Heart left ventricle (tissue), 16 donors: ENCODE results near the gene TMEM204. TPM values are rescaled to one million over a fixed set of nuclear protein-coding genes. Genes with fewer than 3 reads are reported as not detected.

Source experiments
- ATAC-seq, 4 donors: fragments of 200-7000 bp; cut with Tn5 transposase; one replicate each; pipeline ENCODE4 v1.9.1; 2020 to 2022; ENCODE audit warnings: moderate library complexity in 4 of 4, mild to moderate bottlenecking in 3 of 4, moderate number of reproducible peaks in 1 of 4
- DNase-seq, 5 donors: peaks; one replicate each; pipeline ENCODE4 v3.0.0-alpha.2; 2020
- H3K27ac ChIP-seq, 12 donors: fragments of 200-600 bp; sonication (generic) in 4 of 12; one replicate each; pipeline versions ENCODE4 v1.5.0 to v1.8.0; 2016 to 2022; ENCODE audit warnings: mild to moderate bottlenecking in 2 of 12
- H3K27me3 ChIP-seq, 9 donors: fragments of 200-600 bp; sonication (generic) in 2 of 9; one replicate each; pipeline versions ENCODE4 v1.5.1 to v1.8.0; 2016 to 2022; ENCODE audit warnings: mild to moderate bottlenecking in 3 of 9
- H3K36me3 ChIP-seq, 9 donors: fragments of 200-600 bp; sonication (generic) in 2 of 9; one replicate each; pipeline versions ENCODE4 v1.5.0 to v1.8.0; 2018 to 2022; ENCODE audit warnings: mild to moderate bottlenecking in 2 of 9
- H3K4me1 ChIP-seq, 12 donors: fragments of 200-600 bp; sonication (generic) in 4 of 12; one replicate each; pipeline versions ENCODE4 v1.5.0 to v1.8.0; 2016 to 2022; ENCODE audit warnings: mild to moderate bottlenecking in 3 of 12
- H3K4me3 ChIP-seq, 12 donors: fragments of 200-600 bp; sonication (generic) in 4 of 12; one replicate each; pipeline versions ENCODE4 v1.5.0 to v1.8.0; 2017 to 2022; ENCODE audit warnings: mild to moderate bottlenecking in 9 of 12, moderate library complexity in 4 of 12
- H3K9me3 ChIP-seq, 12 donors: fragments of 200-600 bp; sonication (generic) in 4 of 12; one replicate each; pipeline versions ENCODE4 v1.5.0 to v1.8.0; 2016 to 2022; ENCODE audit warnings: mild to moderate bottlenecking in 1 of 12
- CTCF ChIP-seq, 12 donors: fragments of 200-600 bp; sonication (generic) in 4 of 12; IDR thresholded peaks; one replicate each; pipeline versions ENCODE4 v1.5.0 to v1.8.0; 2018 to 2022; ENCODE audit warnings: antibody characterized with exemption in 12 of 12, mild to moderate bottlenecking in 5 of 12
- POLR2A ChIP-seq, 2 donors: fragments of 450-650 bp; IDR thresholded peaks; one replicate each; pipeline ENCODE4 v1.6.1; 2017; ENCODE audit warnings: antibody characterized with exemption in 2 of 2, mild to moderate bottlenecking in 2 of 2, moderate library complexity in 2 of 2
- WGBS, 4 donors: extraction: QIAGEN DNeasy Blood & Tissue Kit in 2 of 4; methylation state at CpG; one replicate each; pipeline versions ENCODE4 v1.1.5 to v1.1.7; 2013 to 2018; 5-methylcytosine and 5-hydroxymethylcytosine counted together
- intact Hi-C, 10 donors: fragments of 100-400 bp; cut with DNase I; formaldehyde crosslinking; loops; one replicate each; pipeline versions ENCODE4 v1.11.1 to v1.14.2; 2022
- long read RNA-seq, 3 donors: library from polyadenylated mRNA; unstranded; transcript quantifications; one replicate each; pipeline ENCODE4 v2.0.0, GENCODE V29; 2020 to 2021
- polyA plus RNA-seq, 2 donors: library from polyadenylated mRNA; stranded (reverse); fragments of 200-250 nt; gene quantifications; one replicate each; pipeline ENCODE4 v1.2.3, GENCODE V29; 2013
- total RNA-seq, 9 donors: library from RNA; depleted of rRNA in 2 of 9; stranded (reverse); fragments of >200 nt in 2 of 9; fragmentation: NEBNext Ultra II Directional in 3 of 9; extraction: Animal tissue kit (Norgen Biotek cat#: 25700) in 3 of 9; gene quantifications; one replicate each; pipeline versions ENCODE4 v1.1.0 to v1.2.4, GENCODE V29; 2016 to 2023
- donor health status: ischemic (EF 13 %, LVEDD 7.1; RV severe dilation, severe dysfunction).
- donor health status: healthy with polysubstance abuse.
- donor health status: DM: no; HTN: yes; CAD: no.
- donor health status: DM: no; HTN: no; CAD: no.
- donor health status: ischemic (EF 25% LVEDD 6.9; RV normal size, moderate dysfunction).
- donor health status: ischemic (EF 25% LVEDD 5.7; RV mildly dilated, moderate dysfunction).
- donor health status: healthy.
- donor health status: DM: yes; HTN: yes; CAD: no.
- donor health status: ischemic (EF 35%, LVEDD 5.7; RV mildly dilated, moderate dysfunction).
- donor health status: nonischemic (EF 11% LVEDD 7.7; RV severe dilation, severe dysfunction).
- donor health status: DM: yes; HTN: yes; CAD: no.
- donor health status: PGD.
- donor health status: ischemic (EF 29% LVEDD 5.4; RV normal size, mild dysfunction).
- donor health status: nonischemic (EF 23%, LVEDD 6.1; RV moderate dilation, normal function).

TMEM204 gene
- total RNA-seq (10 to 100 TPM; 14.0 to 64.2 (median 19.5) TPM), polyA plus RNA-seq (10 to 100 TPM; 29.0 to 37.4 TPM)
- long read RNA-seq, donor 1, transcript TMEM204-202 (3 exons, 1,938 nt): major isoform, 53 of 62 reads
- long read RNA-seq, donor 1, partial matches to known transcripts: 5 of 62 reads
- long read RNA-seq, donor 1, other reads (novel, unspliced or antisense): 4 of 62 reads
- long read RNA-seq, donor 2, transcript TMEM204-202 (3 exons, 1,938 nt): major isoform, 216 of 245 reads
- long read RNA-seq, donor 2, partial matches to known transcripts: 0 of 245 reads
- long read RNA-seq, donor 2, other reads (novel, unspliced or antisense): 28 of 245 reads
- long read RNA-seq, donor 3, transcript TMEM204-202 (3 exons, 1,938 nt): major isoform, 29 of 35 reads
- long read RNA-seq, donor 3, partial matches to known transcripts: 1 of 35 reads
- long read RNA-seq, donor 3, other reads (novel, unspliced or antisense): 5 of 35 reads

- Histone ChIP-seq H3K4me1 (peaks cover 8 to 83% (median 66%) of the 10 kb centered on the region in 12 donors), H3K27ac (peak within 1 kb of the TSS; percentile 92 to 99 (median 96)), H3K4me3 (peak within 1 kb of the TSS; percentile 66 to 93 (median 87)), H3K9me3 (no peaks in the 10 kb centered on the region), H3K27me3 (peaks cover 0 to 17% (median 0%) of the 10 kb centered on the region in 9 donors), H3K36me3 (peaks cover 0 to 32% (median 26%) of the 10 kb centered on the region in 9 donors)
- intact Hi-C loops: loop anchor here in 4 of 10 donors (1.0 to 5.0 kb wide), 4 partner anchors 10 to 79 kb away; partner anchors contain the start of genes TELO2 (in 2 of the 4), CRAMP1 (in 1 of the 4) and IFT140 (in 1 of the 4)
- 26 to 42% (median 37%) methylated on average over 17 to 27 of the region's 27 CpGs for WGBS, 4 donors
- DNase-seq (peak; percentile 87 to 91 (median 90)), ATAC-seq (peak; percentile 52 to 76 (median 62))
- TF ChIP-seq CTCF (IDR thresholded peaks at IDR 0.05) (no peak), POLR2A (IDR thresholded peaks at IDR 0.05) (peak in 1 of 2 donors; percentile 93)
Measured at GRCh38 chr16:1533443-1533951, at the start of gene TMEM204. Gene TMEM204 (plus strand): TSS chr16:1533666. CDS start chr16:1534276, 610 bp downstream.

GRCh38 chr16:1485847-1486496 lies 47.5 kb upstream of the TMEM204 start:
- Histone ChIP-seq H3K4me3 (no peak overlapping the region), H3K36me3 (no peaks in the 10 kb centered on the region), H3K9me3 (no peaks in the 10 kb centered on the region), H3K27me3 (no peaks in the 10 kb centered on the region), H3K4me1 (peaks cover 0 to 6% (median 0%) of the 10 kb centered on the region in 12 donors), H3K27ac (no peak overlapping the region)
- TF ChIP-seq POLR2A (IDR thresholded peaks at IDR 0.05): no peak
- TF ChIP-seq CTCF (IDR thresholded peaks at IDR 0.05): no peak
- 87 to 92% (median 90%) methylated on average over 19 to 40 of the region's 40 CpGs for WGBS, 4 donors
- intact Hi-C loops: no loop called here
- ATAC-seq: no peak
- DNase-seq: peak in 1 of 5 donors; percentile 60

DNA sequence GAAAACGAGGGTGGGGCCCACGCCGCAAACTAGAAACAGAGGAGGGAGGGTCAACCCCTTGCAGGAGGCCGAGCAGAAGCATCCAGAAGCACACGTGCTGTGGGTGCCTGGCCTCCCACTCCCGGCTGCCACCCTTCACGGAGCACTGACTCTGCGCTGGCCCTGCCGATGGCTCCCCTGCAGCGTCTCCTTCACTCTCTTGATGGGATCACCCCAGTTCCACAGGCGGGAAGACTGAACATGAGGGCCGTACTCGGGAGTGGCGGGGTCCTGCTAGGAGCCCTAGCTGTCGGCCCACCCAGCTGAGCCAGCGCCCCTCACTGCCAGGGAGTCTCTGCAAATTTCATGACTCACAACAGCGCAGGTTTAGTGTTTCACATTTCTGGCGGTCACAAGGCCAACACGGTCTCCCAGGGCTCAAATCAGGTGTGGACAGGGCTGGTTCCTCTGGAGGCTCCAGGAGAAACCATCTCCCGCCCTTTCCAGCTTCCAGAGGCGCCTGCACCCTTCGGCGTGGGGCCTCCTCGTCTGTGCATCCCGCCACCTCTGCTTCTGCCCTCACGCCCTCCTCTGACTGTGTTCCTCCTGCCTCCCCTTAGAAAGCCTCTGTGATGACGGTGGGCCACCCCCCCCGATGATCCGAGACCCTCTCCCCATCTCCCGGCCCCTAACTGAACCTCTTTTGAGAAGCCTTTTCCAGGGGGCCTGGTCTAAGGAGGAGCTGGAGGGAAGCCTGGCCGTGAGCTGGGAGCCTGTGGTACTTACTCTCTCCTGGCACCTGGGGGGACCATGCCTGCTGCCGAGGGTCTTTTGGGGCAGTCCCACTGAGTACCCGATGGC lies 46.7 kb upstream of the TMEM204 start:
- H3K4me3 ChIP-seq: no peak overlapping the region
- no peak overlapping the region for H3K27ac ChIP-seq
- DNase-seq (peak in 1 of 5 donors; percentile 42), ATAC-seq (peak in 1 of 4 donors; percentile 13)
- H3K36me3 ChIP-seq: no peaks in the 10 kb centered on the region
- H3K4me1 ChIP-seq: peaks cover 0 to 6% (median 0%) of the 10 kb centered on the region in 12 donors
- 81 to 82% (median 82%) methylated on average over 24 to 33 of the region's 33 CpGs for WGBS, 4 donors
- no peaks in the 10 kb centered on the region for H3K27me3 ChIP-seq
- no peaks in the 10 kb centered on the region for H3K9me3 ChIP-seq
- intact Hi-C loops: no loop called here
- TF ChIP-seq POLR2A (IDR thresholded peaks at IDR 0.05) (no peak), CTCF (IDR thresholded peaks at IDR 0.05) (no peak)
